Heart left ventricle (tissue), 16 donors: Measurements from ENCODE around the gene BIRC7. TPM values are rescaled to one million over a fixed set of nuclear protein-coding genes. Genes with fewer than 3 reads are reported as not detected.
A peak's percentile ranks its signal among the peaks of the same experiment; 100 is the strongest.

Experiments
- ATAC-seq, 4 donors: fragments of 200-7000 bp; cut with Tn5 transposase; one replicate each; pipeline ENCODE4 v1.9.1; 2020 to 2022; ENCODE audit warnings: moderate library complexity in 4 of 4, mild to moderate bottlenecking in 3 of 4, moderate number of reproducible peaks in 1 of 4
- DNase-seq, 5 donors: peaks; one replicate each; pipeline ENCODE4 v3.0.0-alpha.2; 2020
- H3K27ac ChIP-seq, 12 donors: fragments of 200-600 bp; sonication (generic) in 4 of 12; one replicate each; pipeline versions ENCODE4 v1.5.0 to v1.8.0; 2016 to 2022; ENCODE audit warnings: mild to moderate bottlenecking in 2 of 12
- H3K27me3 ChIP-seq, 9 donors: fragments of 200-600 bp; sonication (generic) in 2 of 9; one replicate each; pipeline versions ENCODE4 v1.5.1 to v1.8.0; 2016 to 2022; ENCODE audit warnings: mild to moderate bottlenecking in 3 of 9
- H3K36me3 ChIP-seq, 9 donors: fragments of 200-600 bp; sonication (generic) in 2 of 9; one replicate each; pipeline versions ENCODE4 v1.5.0 to v1.8.0; 2018 to 2022; ENCODE audit warnings: mild to moderate bottlenecking in 2 of 9
- H3K4me1 ChIP-seq, 12 donors: fragments of 200-600 bp; sonication (generic) in 4 of 12; one replicate each; pipeline versions ENCODE4 v1.5.0 to v1.8.0; 2016 to 2022; ENCODE audit warnings: mild to moderate bottlenecking in 3 of 12
- H3K4me3 ChIP-seq, 12 donors: fragments of 200-600 bp; sonication (generic) in 4 of 12; one replicate each; pipeline versions ENCODE4 v1.5.0 to v1.8.0; 2017 to 2022; ENCODE audit warnings: mild to moderate bottlenecking in 9 of 12, moderate library complexity in 4 of 12
- H3K9me3 ChIP-seq, 12 donors: fragments of 200-600 bp; sonication (generic) in 4 of 12; one replicate each; pipeline versions ENCODE4 v1.5.0 to v1.8.0; 2016 to 2022; ENCODE audit warnings: mild to moderate bottlenecking in 1 of 12
- POLR2A ChIP-seq, 2 donors: fragments of 450-650 bp; IDR thresholded peaks; one replicate each; pipeline ENCODE4 v1.6.1; 2017; ENCODE audit warnings: antibody characterized with exemption in 2 of 2, mild to moderate bottlenecking in 2 of 2, moderate library complexity in 2 of 2
- WGBS, 4 donors: extraction: QIAGEN DNeasy Blood & Tissue Kit in 2 of 4; methylation state at CpG; one replicate each; pipeline versions ENCODE4 v1.1.5 to v1.1.7; 2013 to 2018; 5-methylcytosine and 5-hydroxymethylcytosine counted together
- intact Hi-C, 10 donors: fragments of 100-400 bp; cut with DNase I; formaldehyde crosslinking; loops; one replicate each; pipeline versions ENCODE4 v1.11.1 to v1.14.2; 2022
- polyA plus RNA-seq, 2 donors: library from polyadenylated mRNA; stranded (reverse); fragments of 200-250 nt; gene quantifications; one replicate each; pipeline ENCODE4 v1.2.3, GENCODE V29; 2013
- total RNA-seq, 9 donors: library from RNA; depleted of rRNA in 2 of 9; stranded (reverse); fragments of >200 nt in 2 of 9; fragmentation: NEBNext Ultra II Directional in 3 of 9; extraction: Animal tissue kit (Norgen Biotek cat#: 25700) in 3 of 9; gene quantifications; one replicate each; pipeline versions ENCODE4 v1.1.0 to v1.2.4, GENCODE V29; 2016 to 2023
- TF ChIP-seq, protein P1 (sequence below), 12 donors: fragments of 200-600 bp; sonication (generic) in 4 of 12; IDR thresholded peaks; one replicate each; pipeline versions ENCODE4 v1.5.0 to v1.8.0; 2018 to 2022; ENCODE audit warnings: antibody characterized with exemption in 12 of 12, mild to moderate bottlenecking in 5 of 12
- donor health status: ischemic (EF 13 %, LVEDD 7.1; RV severe dilation, severe dysfunction).
- donor health status: healthy with polysubstance abuse.
- donor health status: DM: no; HTN: yes; CAD: no.
- donor health status: DM: no; HTN: no; CAD: no.
- donor health status: ischemic (EF 25% LVEDD 6.9; RV normal size, moderate dysfunction).
- donor health status: ischemic (EF 25% LVEDD 5.7; RV mildly dilated, moderate dysfunction).
- donor health status: healthy.
- donor health status: DM: yes; HTN: yes; CAD: no.
- donor health status: ischemic (EF 35%, LVEDD 5.7; RV mildly dilated, moderate dysfunction).
- donor health status: nonischemic (EF 11% LVEDD 7.7; RV severe dilation, severe dysfunction).
- donor health status: DM: yes; HTN: yes; CAD: no.
- donor health status: PGD.
- donor health status: ischemic (EF 29% LVEDD 5.4; RV normal size, mild dysfunction).
- donor health status: nonischemic (EF 23%, LVEDD 6.1; RV moderate dilation, normal function).

BIRC7 gene
- total and polyA plus RNA-seq, 11 donors, result 0.20 to 5.6 (median 0.50) TPM; not detected in 5

- H3K4me3 ChIP-seq, result no peak overlapping the region
- DNase-seq (no peak), ATAC-seq (no peak)
- 71 to 91% (median 90%) methylated on average over 4 to 17 of the region's 17 CpGs for WGBS, 4 donors
- H3K27ac ChIP-seq, result no peak overlapping the region
- H3K36me3 ChIP-seq, result peaks cover 0 to 8% (median 5%) of the 10 kb centered on the region in 9 donors
- TF ChIP-seq, protein P1, sequence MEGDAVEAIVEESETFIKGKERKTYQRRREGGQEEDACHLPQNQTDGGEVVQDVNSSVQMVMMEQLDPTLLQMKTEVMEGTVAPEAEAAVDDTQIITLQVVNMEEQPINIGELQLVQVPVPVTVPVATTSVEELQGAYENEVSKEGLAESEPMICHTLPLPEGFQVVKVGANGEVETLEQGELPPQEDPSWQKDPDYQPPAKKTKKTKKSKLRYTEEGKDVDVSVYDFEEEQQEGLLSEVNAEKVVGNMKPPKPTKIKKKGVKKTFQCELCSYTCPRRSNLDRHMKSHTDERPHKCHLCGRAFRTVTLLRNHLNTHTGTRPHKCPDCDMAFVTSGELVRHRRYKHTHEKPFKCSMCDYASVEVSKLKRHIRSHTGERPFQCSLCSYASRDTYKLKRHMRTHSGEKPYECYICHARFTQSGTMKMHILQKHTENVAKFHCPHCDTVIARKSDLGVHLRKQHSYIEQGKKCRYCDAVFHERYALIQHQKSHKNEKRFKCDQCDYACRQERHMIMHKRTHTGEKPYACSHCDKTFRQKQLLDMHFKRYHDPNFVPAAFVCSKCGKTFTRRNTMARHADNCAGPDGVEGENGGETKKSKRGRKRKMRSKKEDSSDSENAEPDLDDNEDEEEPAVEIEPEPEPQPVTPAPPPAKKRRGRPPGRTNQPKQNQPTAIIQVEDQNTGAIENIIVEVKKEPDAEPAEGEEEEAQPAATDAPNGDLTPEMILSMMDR (IDR thresholded peaks at IDR 0.05), result no peak
- no peak for TF ChIP-seq POLR2A (IDR thresholded peaks at IDR 0.05)
- H3K4me1 ChIP-seq, result no peaks in the 10 kb centered on the region
- no peaks in the 10 kb centered on the region for H3K9me3 ChIP-seq
- intact Hi-C loops, result no loop called here
- no peaks in the 10 kb centered on the region for H3K27me3 ChIP-seq
Measured at GRCh38 chr20:63189846-63190559, 45.7 kb upstream of the BIRC7 start.

DNA sequence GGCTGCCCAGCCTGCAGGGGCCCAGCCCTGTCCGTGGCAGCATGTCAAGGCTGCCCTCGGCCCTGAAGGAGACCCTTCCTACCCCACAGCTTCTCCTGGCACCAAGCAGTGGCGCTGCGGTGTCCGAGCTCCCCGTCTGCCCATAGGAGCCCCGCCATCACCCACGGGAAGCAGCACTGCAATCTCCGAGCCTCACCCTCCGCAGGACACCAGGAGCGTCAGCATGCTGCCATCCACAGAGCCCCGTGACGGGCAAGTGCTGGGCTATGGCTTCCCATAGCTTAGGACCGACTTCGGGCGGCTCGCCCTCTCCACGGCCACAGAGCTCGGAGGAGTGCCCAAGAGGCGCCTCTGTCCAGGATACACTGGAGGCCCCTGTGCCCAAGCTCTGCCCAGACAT lies 44.9 kb upstream of the BIRC7 start:
- H3K27ac ChIP-seq, result no peak overlapping the region
- ATAC-seq (peak in 1 of 4 donors; percentile 5), DNase-seq (no peak)
- H3K27me3 ChIP-seq, result no peaks in the 10 kb centered on the region
- no peaks in the 10 kb centered on the region for H3K9me3 ChIP-seq
- TF ChIP-seq POLR2A (IDR thresholded peaks at IDR 0.05), result no peak
- TF ChIP-seq, protein P1 (IDR thresholded peaks at IDR 0.05), result no peak
- 89 to 92% (median 90%) methylated on average over 15 to 20 of the region's 20 CpGs for WGBS, 4 donors
- no peak overlapping the region for H3K4me3 ChIP-seq
- intact Hi-C loops, result no loop called here
- no peaks in the 10 kb centered on the region for H3K4me1 ChIP-seq
- peaks cover 0 to 16% (median 12%) of the 10 kb centered on the region in 9 donors for H3K36me3 ChIP-seq

DNA sequence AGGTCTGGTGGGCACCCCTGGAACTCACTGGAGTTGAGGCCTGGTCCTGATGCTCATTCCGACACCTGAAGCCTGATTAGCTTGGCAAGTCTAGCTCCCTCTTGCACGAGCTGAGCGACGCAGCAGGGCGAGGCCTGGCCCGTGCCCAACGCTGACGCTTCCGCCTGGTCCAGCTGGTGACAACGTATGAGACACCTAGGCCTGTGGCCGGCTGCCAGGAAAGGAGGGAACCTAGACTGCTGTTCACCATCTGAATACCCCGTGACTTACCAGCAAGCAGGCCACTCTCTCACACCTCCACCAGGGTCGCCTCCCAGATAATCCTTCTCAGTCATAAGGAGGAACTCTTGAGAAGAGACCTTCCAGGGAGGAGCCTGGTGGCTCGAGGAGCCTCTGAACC lies 44.3 kb upstream of the BIRC7 start:
- peaks cover 0 to 22% (median 18%) of the 10 kb centered on the region in 9 donors for H3K36me3 ChIP-seq
- DNase-seq (no peak), ATAC-seq (peak in 3 of 4 donors; percentile 27 to 47 (median 35))
- no peak overlapping the region for H3K27ac ChIP-seq
- H3K9me3 ChIP-seq, result no peaks in the 10 kb centered on the region
- 46 to 72% (median 69%) methylated on average over 11 to 14 of the region's 14 CpGs for WGBS, 4 donors
- no peaks in the 10 kb centered on the region for H3K4me1 ChIP-seq
- no peak for TF ChIP-seq POLR2A (IDR thresholded peaks at IDR 0.05)
- TF ChIP-seq, protein P1 (IDR thresholded peaks at IDR 0.05), result no peak
- no peak overlapping the region for H3K4me3 ChIP-seq
- no peaks in the 10 kb centered on the region for H3K27me3 ChIP-seq
- intact Hi-C loops, result no loop called here

DNA sequence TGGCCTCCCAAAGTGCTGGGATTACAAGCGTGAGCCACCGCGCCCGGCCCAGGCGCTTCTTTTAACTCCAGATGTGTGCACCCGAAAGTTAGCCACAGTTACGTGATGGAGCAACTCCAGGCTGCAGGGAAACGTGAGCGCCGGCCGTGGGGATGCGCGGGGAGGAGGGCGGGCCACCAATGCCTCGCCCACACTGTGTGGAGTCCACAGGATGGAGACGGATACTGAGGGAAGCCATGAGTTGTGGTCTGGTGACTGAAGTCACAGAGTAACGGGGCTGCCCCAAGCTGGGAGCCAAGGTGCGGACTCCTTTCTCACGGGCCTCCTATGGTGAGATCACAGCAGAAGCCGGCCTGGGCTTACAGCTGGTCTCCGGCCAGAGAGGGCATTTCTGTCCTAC lies 43.0 kb upstream of the BIRC7 start:
- Histone ChIP-seq H3K27ac (no peak overlapping the region), H3K4me3 (no peak overlapping the region), H3K4me1 (peaks cover 0 to 13% (median 2%) of the 10 kb centered on the region in 12 donors), H3K27me3 (no peaks in the 10 kb centered on the region), H3K36me3 (peaks cover 0 to 32% (median 23%) of the 10 kb centered on the region in 9 donors), H3K9me3 (no peaks in the 10 kb centered on the region)
- WGBS, 4 donors, result 90 to 93% (median 91%) methylated on average over 21 of the region's 21 CpGs
- no peak for DNase-seq
- no peak for TF ChIP-seq POLR2A (IDR thresholded peaks at IDR 0.05)
- TF ChIP-seq, protein P1 (IDR thresholded peaks at IDR 0.05), result no peak
- intact Hi-C loops, result no loop called here
- no peak for ATAC-seq
